Sciatic nerve (tissue), 2 donors: Measurements from ENCODE around the gene CCDC106. TPM values are rescaled to one million over a fixed set of nuclear protein-coding genes. Genes with fewer than 3 reads are reported as not detected.

Experiments
- ATAC-seq: fragments of 200-7000 bp; cut with Tn5 transposase; one replicate; pipeline ENCODE4 v1.9.1; 2020; ENCODE audit warnings: mild to moderate bottlenecking, moderate library complexity
- DNase-seq: peaks from one replicate; pipeline ENCODE4 v3.0.0-alpha.2; 2020; ENCODE audit warnings: low spot score
- intact Hi-C: fragments of 100-400 bp; cut with DNase I; formaldehyde crosslinking; loops from one replicate; pipeline ENCODE4 v1.14.2; 2022
- total RNA-seq: library from RNA; stranded (reverse); fragmentation: NEBNext Ultra II Directional; extraction: Animal tissue kit (Norgen Biotek cat#: 25700); gene quantifications from one replicate; pipeline ENCODE4 v1.2.1, GENCODE V29; 2021
- donor health status: DM: no; HTN: no; CAD: no.
- donor health status: DM: no; HTN: no; CAD: no.

CCDC106 gene
- total RNA-seq, 1 donor from 2014 or later, result 14.0 TPM

DNA sequence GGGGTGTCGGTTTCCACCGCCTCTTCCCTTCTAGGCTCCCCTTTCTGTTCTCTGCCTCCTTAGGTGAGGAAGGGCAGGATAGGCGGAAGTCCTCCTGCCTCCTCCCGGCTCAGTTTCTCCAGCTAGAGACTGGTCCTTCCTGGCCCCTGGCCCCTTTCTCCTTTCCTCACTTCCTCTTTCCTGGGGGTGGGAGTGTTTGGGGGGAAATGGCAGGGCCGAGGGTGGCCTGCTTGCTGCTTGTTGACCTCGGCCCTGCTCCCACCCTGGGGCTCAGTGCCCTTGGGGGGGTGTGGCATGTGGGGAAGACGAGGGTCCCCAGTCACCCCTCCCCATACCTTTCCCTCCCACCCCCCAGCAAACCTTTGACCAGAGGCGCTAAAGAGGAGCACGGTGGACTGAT is 11.8 kb downstream of the CCDC106 start:
- ATAC-seq (no peak), DNase-seq (no peak)
- intact Hi-C loops, result no loop called here

DNA sequence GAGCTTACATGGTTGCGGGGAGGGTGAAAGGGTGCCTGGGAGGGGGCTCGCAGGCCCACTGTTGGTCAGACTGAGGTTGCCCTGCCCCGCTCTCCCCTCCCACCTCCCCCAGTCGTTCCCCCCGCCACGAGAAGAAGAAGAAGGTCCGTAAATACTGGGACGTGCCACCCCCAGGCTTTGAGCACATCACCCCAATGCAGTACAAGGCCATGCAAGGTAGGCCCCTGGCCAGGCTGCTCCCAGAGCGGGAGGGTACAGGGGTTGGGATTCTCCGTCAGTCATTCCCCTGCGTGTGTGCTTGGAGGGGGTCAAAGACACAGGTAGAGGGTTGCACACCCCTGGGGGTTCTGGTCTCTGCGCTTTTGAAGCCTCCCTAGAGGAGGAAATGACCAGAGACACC is 12.4 kb downstream of the CCDC106 start:
- DNase-seq (no peak), ATAC-seq (no peak)
- intact Hi-C loops, result no loop called here

GRCh38 chr19:55660991-55661390 is 13.0 kb downstream of the CCDC106 start:
- no peak for ATAC-seq
- intact Hi-C loops, result no loop called here
- DNase-seq, result no peak

DNA sequence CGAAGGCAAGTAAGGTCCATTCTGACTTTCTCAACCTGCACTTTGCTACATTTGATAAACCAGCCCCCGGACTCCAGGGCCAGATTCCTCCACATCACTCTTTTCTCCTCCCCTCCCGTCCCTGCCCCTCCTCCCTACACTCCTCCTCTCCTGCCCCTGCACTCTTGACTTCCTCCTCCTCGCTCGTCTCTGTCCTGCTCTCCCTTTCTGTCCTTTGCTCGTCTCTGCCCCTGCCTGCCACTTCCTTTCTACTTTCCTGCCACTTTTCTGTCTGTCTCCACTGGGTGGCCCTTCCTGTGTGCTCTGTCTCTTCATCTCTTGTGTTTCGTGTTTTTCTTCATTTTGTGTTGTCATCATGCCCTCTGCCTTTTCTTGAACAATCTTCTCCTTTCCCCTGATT is 13.8 kb downstream of the CCDC106 start:
- intact Hi-C loops, result no loop called here
- ATAC-seq, result no peak
- no peak for DNase-seq

DNA sequence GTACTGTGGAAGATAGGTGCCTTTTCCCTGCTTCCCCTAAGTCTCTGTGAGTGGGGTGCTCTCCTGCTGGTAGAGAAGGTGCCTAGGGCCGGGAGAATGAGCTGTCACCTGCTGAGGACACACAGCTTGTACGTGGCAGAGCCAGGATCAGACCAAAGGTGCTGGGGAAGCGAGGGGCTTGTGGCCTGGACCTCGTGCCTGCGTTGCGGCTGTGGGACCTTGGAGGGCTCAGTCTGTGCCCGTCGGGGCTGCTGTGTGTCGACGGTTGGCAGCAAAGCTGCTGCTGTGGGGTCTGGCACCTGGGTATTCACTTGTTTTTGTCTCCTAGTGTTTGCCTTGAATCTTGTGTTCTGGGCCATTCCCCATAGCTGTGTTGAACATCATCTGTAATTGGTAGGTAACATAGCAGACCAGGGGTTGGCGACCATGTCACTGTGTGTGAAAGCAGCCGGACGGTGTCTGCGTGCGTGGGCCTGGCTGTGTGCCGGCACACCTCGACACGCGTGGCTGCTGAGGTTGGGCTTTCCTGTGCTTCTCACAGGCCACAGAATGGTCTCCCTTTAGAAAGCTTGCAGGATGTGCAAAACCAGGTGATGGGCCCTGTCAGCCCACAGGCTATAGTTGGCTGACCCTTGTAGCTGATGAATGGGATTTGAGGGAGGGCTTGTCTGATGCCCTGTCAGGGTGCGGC is 16.0 kb downstream of the CCDC106 start:
- no peak for ATAC-seq
- intact Hi-C loops, result no loop called here
- no peak for DNase-seq

GRCh38 chr19:55666343-55667005 is 18.5 kb downstream of the CCDC106 start:
- intact Hi-C loops, result no loop called here
- ATAC-seq, result no peak
- no peak for DNase-seq

GRCh38 chr19:55667006-55667381 is 19.0 kb downstream of the CCDC106 start:
- no peak for DNase-seq
- intact Hi-C loops, result no loop called here
- no peak for ATAC-seq

GRCh38 chr19:55667511-55667910 is 19.5 kb downstream of the CCDC106 start:
- DNase-seq (no peak), ATAC-seq (no peak)
- intact Hi-C loops, result no loop called here

- intact Hi-C loops, result no loop called here
- ATAC-seq (no peak), DNase-seq (no peak)
Observed at GRCh38 chr19:55667958-55668357, 19.9 kb downstream of the CCDC106 start.

- ATAC-seq (no peak), DNase-seq (no peak)
- intact Hi-C loops, result no loop called here
Observed at GRCh38 chr19:55668603-55669348, 20.8 kb downstream of the CCDC106 start.

GRCh38 chr19:55669418-55670279 is 21.6 kb downstream of the CCDC106 start:
- DNase-seq (no peak), ATAC-seq (no peak)
- intact Hi-C loops, result no loop called here

GRCh38 chr19:55670280-55671053 is 22.5 kb downstream of the CCDC106 start:
- ATAC-seq (no peak), DNase-seq (no peak)
- intact Hi-C loops, result no loop called here

DNA sequence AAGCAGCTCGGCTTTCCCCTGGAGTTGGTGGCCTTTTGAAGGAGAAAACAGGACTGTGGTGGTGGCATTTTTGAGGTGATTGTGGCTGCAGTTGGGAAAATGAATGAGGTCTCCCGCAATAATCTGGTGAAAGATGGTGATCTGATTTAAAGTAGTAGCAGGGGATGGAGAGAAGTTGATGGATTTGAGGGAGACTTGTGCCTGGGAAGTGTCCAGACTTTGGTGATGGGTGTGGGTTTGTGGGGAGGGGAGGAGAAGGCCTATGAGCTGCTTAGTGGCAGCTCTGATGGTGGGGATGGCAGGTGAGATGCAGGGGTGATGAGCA is 23.0 kb downstream of the CCDC106 start:
- DNase-seq, result no peak
- intact Hi-C loops, result no loop called here
- no peak for ATAC-seq

DNA sequence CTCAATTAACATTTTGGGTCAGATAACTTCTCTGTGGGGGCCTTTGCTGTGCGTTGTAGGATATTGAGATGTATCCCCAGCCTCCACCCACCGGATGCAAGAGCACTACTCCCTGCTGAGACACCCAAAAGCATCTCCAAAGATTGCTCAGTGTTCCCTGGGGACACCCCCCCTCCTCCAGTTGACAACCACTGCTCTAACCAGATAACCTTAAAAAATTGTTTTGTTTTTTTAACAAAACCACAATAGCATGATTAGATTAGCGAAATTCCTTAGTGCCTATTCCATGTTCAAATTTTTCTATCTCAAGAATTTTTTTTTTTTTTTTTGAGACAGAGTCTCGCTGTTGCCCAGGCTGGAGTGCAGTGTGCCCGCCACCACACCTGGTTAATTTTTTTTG is 24.4 kb downstream of the CCDC106 start:
- intact Hi-C loops, result no loop called here
- ATAC-seq (no peak), DNase-seq (no peak)

DNA sequence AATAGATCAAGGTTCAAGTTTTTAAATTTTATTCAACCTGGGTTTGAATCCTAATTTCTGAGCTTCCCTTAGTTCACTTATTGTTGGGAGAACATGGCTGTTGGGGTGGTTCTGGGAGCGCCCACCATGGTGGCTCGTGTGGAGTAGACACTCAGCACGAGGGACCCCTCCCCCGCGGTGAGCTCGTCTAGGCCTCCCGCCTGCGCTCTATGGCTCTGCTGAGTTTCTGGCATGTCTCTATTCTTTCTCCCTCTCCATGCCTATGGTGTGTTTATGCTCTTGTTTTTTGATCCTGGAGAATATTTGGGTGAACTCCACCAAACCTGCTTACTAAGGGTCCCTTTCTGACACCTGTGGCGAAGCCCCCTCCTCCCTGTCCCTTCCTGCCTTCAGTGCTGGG is 25.5 kb downstream of the CCDC106 start:
- ATAC-seq, result no peak
- no peak for DNase-seq
- intact Hi-C loops, result no loop called here

DNA sequence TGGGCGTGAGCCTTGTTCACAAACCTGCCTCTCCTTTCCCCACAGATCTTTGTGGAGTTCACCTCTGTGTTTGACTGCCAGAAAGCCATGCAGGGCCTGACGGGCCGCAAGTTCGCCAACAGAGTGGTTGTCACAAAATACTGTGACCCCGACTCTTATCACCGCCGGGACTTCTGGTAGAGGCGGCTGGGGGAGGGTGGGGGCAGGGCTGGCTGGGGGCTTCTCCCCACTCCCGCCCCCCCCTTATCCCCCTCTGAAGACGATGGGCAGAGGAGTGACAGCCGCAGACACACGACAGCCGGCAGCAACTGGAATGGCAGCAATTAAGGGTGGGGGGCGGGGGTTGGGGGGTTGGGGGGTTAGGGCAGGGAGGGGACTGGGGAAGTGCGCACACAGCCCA is 25.9 kb downstream of the CCDC106 start:
- DNase-seq (no peak), ATAC-seq (no peak)
- intact Hi-C loops, result no loop called here

DNA sequence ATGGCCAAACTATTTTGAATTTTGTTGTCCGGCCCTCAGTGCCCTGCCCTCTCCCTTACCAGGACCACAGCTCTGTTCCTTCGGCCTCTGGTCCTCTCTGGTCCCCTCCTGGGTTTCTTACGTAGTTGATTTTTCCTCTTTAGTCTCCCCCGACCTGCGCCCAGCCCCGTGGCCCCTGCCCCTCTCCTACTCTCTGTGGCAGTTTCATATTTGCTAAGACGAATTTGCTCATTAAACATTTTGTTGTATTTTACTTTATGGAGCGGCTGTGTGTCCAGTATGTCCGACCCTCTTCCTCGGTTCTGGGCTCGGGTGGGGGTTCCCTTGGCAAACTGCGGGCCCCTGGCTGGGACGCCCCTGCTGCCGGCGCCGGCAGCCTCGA is 26.4 kb downstream of the CCDC106 start:
- no peak for ATAC-seq
- no peak for DNase-seq
- intact Hi-C loops, result no loop called here

DNA sequence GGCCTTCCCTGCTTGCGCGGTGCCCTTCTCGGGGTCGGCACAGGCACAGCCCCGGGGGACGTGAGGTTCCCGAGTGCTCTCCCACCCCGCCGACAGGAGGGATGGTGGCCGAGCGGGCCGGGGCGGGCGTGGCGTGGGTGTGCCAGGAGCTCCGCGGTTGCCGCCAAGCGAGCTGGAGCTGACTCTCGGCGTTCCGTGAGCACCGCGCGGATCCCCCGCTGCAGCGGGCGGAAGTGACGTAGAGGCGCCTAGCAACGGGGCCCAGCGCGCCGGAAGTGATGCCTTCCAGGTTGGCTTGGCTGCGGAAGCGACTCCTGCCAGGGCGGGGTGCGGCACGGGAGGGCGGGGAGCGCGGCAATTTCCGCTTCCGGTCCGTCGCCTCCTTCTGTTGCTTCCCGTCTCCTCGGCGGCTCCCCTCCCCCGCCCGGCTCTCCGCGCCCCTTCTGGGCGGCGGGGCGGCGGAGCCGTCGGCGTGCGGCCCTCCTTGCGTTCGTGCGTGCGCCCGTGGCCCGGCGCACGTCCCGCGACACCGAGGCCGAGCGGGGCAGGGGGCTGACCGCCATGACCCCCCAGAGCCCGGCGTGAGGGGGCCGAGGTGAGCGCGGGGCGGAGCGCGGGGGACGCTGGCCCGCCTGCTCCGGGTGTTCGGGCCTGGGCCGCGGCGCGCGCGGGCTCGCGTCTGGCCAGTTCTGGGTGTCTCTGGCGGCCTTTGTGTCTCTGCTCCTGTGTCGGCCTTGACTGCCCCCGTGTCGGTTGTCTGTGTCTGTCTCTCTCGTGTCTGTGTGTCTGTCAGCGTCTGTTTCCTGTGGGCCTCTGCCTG is 27.0 kb downstream of the CCDC106 start, which contains the start of gene EPN1:
EPN1 (plus strand) TSS at position 386 of the 820 bp plus-strand sequence. CDS start 3,402 bp downstream, outside the sequence.
- peak; percentile 97 for DNase-seq
- intact Hi-C loops, result no loop called here

More for the DNA sequence above, 27.0 kb downstream of the CCDC106 start, which contains the start of gene EPN1:
- peak; percentile 98 for ATAC-seq
